CD14-positive monocyte (primary cell): ENCODE results near the gene MYRF. TPM values are rescaled to one million over a fixed set of nuclear protein-coding genes. Genes with fewer than 3 reads are reported as not detected.

ENCODE experiments used
- DNase-seq, 3 donors: peaks; one replicate each; pipeline ENCODE4 v3.0.0-alpha.2; 2011 to 2022
- H2AFZ ChIP-seq: 2 replicates; pipeline ENCODE4 v1.6.0; 2012; ENCODE audit warnings: mild to moderate bottlenecking, low read depth, low read length, inconsistent platforms; ENCODE audit not compliant: insufficient read depth, poor library complexity, severe bottlenecking
- H3K27ac ChIP-seq, 2 donors: 1 replicate in 1 of 2; 2 replicates in 1 of 2; pipeline ENCODE4 v1.5.1; 2012 to 2013; ENCODE audit warnings: low read length in 2 of 2, control low read depth in 1 of 2, inconsistent platforms in 1 of 2, low read depth in 1 of 2, mild to moderate bottlenecking in 1 of 2
- H3K27me3 ChIP-seq, 2 donors: one replicate each; pipeline versions ENCODE4 v1.6.0 to v1.6.1; 2011 to 2013; ENCODE audit warnings: low read length in 2 of 2; ENCODE audit not compliant: control insufficient read depth in 2 of 2, insufficient read depth in 2 of 2
- H3K36me3 ChIP-seq, 2 donors: replicated peaks in 1 of 2; 1 replicate in 1 of 2; 2 replicates in 1 of 2; pipeline versions ENCODE4 v1.5.1 to v1.6.1; 2012 to 2013; ENCODE audit warnings: low read length in 2 of 2, control low read depth in 1 of 2, inconsistent platforms in 1 of 2, mild to moderate bottlenecking in 1 of 2; ENCODE audit not compliant: insufficient read depth in 2 of 2, control insufficient read depth in 1 of 2
- H3K4me1 ChIP-seq, 2 donors: 1 replicate in 1 of 2; 2 replicates in 1 of 2; pipeline versions ENCODE4 v1.5.1 to v1.6.1; 2012 to 2013; ENCODE audit warnings: low read length in 2 of 2, control low read depth in 1 of 2, inconsistent platforms in 1 of 2, mild to moderate bottlenecking in 1 of 2, moderate library complexity in 1 of 2; ENCODE audit not compliant: insufficient read depth in 2 of 2, control insufficient read depth in 1 of 2
- H3K4me2 ChIP-seq: replicated peaks from 2 replicates; pipeline ENCODE3; 2012; ENCODE audit warnings: low read length, moderate library complexity, mild to moderate bottlenecking; ENCODE audit not compliant: poor library complexity, severe bottlenecking; ENCODE audit errors: extremely low read depth
- H3K4me3 ChIP-seq, 3 experiments: fragments of 200-600 bp in 1 of 3; sonication (generic) in 1 of 3; replicated peaks in 1 of 3; 1 replicate in 2 of 3; 2 replicates in 1 of 3; pipeline ENCODE4 v1.5.1; 2011 to 2013; ENCODE audit warnings: low read length in 3 of 3, mild to moderate bottlenecking in 3 of 3, control low read depth in 2 of 3, low read depth in 2 of 3, inconsistent platforms in 1 of 3, moderate library complexity in 1 of 3
- H3K79me2 ChIP-seq: 2 replicates; pipeline ENCODE4 v1.6.0; 2012; ENCODE audit warnings: mild to moderate bottlenecking, control low read depth, inconsistent platforms, low read length, moderate library complexity; ENCODE audit not compliant: insufficient read depth
- H3K9ac ChIP-seq: 2 replicates; pipeline ENCODE4 v1.6.0; 2017; ENCODE audit warnings: low read length, mild to moderate bottlenecking; ENCODE audit not compliant: insufficient read depth, poor library complexity, severe bottlenecking
- H3K9me3 ChIP-seq, 2 donors: replicated peaks in 1 of 2; 1 replicate in 1 of 2; 2 replicates in 1 of 2; pipeline versions ENCODE4 v1.5.1 to v1.6.1; 2012 to 2013; ENCODE audit warnings: low read length in 2 of 2, control low read depth in 1 of 2; ENCODE audit not compliant: control insufficient read depth in 1 of 2, insufficient read depth in 1 of 2
- H4K20me1 ChIP-seq: 2 replicates; pipeline ENCODE4 v1.6.0; 2012; ENCODE audit warnings: mild to moderate bottlenecking, low read length, control low read depth, moderate library complexity; ENCODE audit not compliant: insufficient read depth
- H3K27ac Mint-ChIP-seq, 7 donors: one replicate each; pipeline ENCODE4 v1.8.0; 2020; ENCODE audit warnings: mild to moderate bottlenecking in 7 of 7, mixed read lengths in 7 of 7, moderate library complexity in 6 of 7, inconsistent platforms in 2 of 7
- H3K27me3 Mint-ChIP-seq, 3 donors: one replicate each; pipeline ENCODE4 v1.8.0; 2021 to 2022; ENCODE audit warnings: low read depth in 3 of 3, mild to moderate bottlenecking in 3 of 3, mixed read lengths in 3 of 3, moderate library complexity in 3 of 3, inconsistent platforms in 1 of 3
- H3K36me3 Mint-ChIP-seq, 2 donors: one replicate each; pipeline ENCODE4 v1.8.0; 2020; ENCODE audit warnings: mixed read lengths in 2 of 2, inconsistent platforms in 1 of 2, mild to moderate bottlenecking in 1 of 2
- H3K4me1 Mint-ChIP-seq: one replicate; pipeline ENCODE4 v1.8.0; 2020; ENCODE audit warnings: mild to moderate bottlenecking, mixed read lengths
- H3K4me3 Mint-ChIP-seq, 2 donors: one replicate each; pipeline ENCODE4 v1.8.0; 2020; ENCODE audit warnings: mild to moderate bottlenecking in 2 of 2, mixed read lengths in 2 of 2, moderate library complexity in 1 of 2
- H3K9me3 Mint-ChIP-seq, 7 donors: one replicate each; pipeline ENCODE4 v1.8.0; 2020 to 2022; ENCODE audit warnings: mixed read lengths in 7 of 7, mild to moderate bottlenecking in 6 of 7, moderate library complexity in 6 of 7, inconsistent platforms in 2 of 7
- WGBS: methylation state at CpG from one replicate; pipeline ENCODE4 v1.1.5; 2013; ENCODE audit warnings: missing lambda C conversion rate; ENCODE audit not compliant: insufficient coverage; 5-methylcytosine and 5-hydroxymethylcytosine counted together
- intact Hi-C, 2 donors: fragments of 100-400 bp; cut with micrococcal nuclease; formaldehyde crosslinking; loops; one replicate each; pipeline versions ENCODE4 v1.15.0 to v1.15.1; 2023
- polyA plus RNA-seq, 3 donors: library from polyadenylated mRNA; depleted of rRNA in 1 of 3; unstranded in 2 of 3; stranded (reverse) in 1 of 3; fragments of 300-500 nt in 2 of 3; fragments of >200 nt in 1 of 3; fragmentation: Illumina TruSeq in 2 of 3; gene quantifications; 1 replicate in 2 of 3; 2 replicates in 1 of 3; pipeline ENCODE4 v1.2.3, GENCODE V29; 2012 to 2021
- TF ChIP-seq, protein P1 (sequence below): fragments of 200-600 bp; IDR thresholded peaks from one replicate; pipeline ENCODE4 v1.8.0; 2022; ENCODE audit warnings: antibody characterized with exemption, mild to moderate bottlenecking

Gene MYRF
- polyA plus RNA-seq, 3 donors: 0.18 to 0.19 TPM; not detected in 1

DNA sequence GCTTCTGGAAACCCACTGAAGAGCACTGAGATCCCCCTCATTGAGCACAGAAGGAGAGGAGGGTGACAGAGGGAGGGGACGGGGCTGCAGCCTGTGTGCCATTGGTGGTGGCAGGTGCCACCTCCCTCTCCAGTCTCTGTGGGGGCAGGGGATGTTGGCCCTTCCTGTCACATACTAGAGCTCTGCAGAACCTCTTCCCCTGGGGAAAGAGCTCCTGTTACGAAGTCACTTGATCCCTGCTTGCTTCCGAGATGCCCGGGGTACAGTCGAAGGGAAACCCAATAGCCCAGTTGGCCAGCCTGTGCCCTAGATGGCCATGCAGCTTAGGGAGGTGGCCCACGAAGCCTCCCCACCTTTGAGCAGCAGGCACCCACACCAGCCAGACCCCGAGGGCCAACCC lies 42.9 kb upstream of the MYRF start:
- peaks cover 12 to 20% of the 10 kb centered on the region in 2 donors for H3K4me1 ChIP-seq
- no peaks in the 10 kb centered on the region for H4K20me1 ChIP-seq
- H3K27ac Mint-ChIP-seq: no peak overlapping the region
- H3K36me3 Mint-ChIP-seq: peaks cover 2 to 8% of the 10 kb centered on the region in 2 donors
- DNase-seq: no peak
- H3K36me3 ChIP-seq: no peaks in the 10 kb centered on the region
- TF ChIP-seq, protein P1, sequence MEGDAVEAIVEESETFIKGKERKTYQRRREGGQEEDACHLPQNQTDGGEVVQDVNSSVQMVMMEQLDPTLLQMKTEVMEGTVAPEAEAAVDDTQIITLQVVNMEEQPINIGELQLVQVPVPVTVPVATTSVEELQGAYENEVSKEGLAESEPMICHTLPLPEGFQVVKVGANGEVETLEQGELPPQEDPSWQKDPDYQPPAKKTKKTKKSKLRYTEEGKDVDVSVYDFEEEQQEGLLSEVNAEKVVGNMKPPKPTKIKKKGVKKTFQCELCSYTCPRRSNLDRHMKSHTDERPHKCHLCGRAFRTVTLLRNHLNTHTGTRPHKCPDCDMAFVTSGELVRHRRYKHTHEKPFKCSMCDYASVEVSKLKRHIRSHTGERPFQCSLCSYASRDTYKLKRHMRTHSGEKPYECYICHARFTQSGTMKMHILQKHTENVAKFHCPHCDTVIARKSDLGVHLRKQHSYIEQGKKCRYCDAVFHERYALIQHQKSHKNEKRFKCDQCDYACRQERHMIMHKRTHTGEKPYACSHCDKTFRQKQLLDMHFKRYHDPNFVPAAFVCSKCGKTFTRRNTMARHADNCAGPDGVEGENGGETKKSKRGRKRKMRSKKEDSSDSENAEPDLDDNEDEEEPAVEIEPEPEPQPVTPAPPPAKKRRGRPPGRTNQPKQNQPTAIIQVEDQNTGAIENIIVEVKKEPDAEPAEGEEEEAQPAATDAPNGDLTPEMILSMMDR: no peak
- no peaks in the 10 kb centered on the region for H3K9me3 ChIP-seq
- H3K9me3 Mint-ChIP-seq: no peaks in the 10 kb centered on the region
- 95% methylated on average over 4 of the region's 7 CpGs for WGBS
- no peaks in the 10 kb centered on the region for H3K79me2 ChIP-seq
- no peaks in the 10 kb centered on the region for H3K27me3 ChIP-seq
- no peak overlapping the region for H3K9ac ChIP-seq
- H2AFZ ChIP-seq: no peak overlapping the region
- H3K4me3 ChIP-seq: no peak overlapping the region
- no peak overlapping the region for H3K27ac ChIP-seq
- peaks cover 0 to 3% (median 0%) of the 10 kb centered on the region in 3 donors for H3K27me3 Mint-ChIP-seq
- H3K4me3 Mint-ChIP-seq: no peak overlapping the region
- H3K4me1 Mint-ChIP-seq: peaks cover 19% of the 10 kb centered on the region
- intact Hi-C loops: no loop called here
- H3K4me2 ChIP-seq: no peak overlapping the region

DNA sequence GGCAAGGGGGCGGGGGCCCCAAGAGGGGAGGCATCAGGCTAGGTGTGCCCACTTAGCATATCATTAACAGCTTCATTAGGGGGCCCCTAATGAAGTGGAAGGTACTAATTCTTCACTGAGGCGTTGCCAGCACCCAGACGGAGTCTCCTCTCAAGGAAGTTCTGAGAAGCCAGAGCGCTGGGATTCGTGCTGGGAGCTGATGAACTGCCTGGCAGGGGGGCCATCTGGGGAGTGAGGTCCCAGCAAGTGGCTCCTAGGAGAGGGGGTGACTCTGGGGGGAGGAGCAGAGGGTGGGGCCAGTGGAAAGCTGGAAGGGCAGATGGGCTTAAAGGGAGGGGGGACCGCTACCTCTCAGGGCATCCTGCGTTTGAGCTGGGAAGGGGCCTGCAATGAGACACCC lies 42.4 kb upstream of the MYRF start:
- Mint-ChIP-seq H3K27me3 (peaks cover 0 to 3% (median 0%) of the 10 kb centered on the region in 3 donors), H3K27ac (no peak overlapping the region), H3K36me3 (peaks cover 2 to 7% of the 10 kb centered on the region in 2 donors), H3K4me1 (peaks cover 23% of the 10 kb centered on the region), H3K4me3 (no peak overlapping the region), H3K9me3 (no peaks in the 10 kb centered on the region)
- H3K4me2 ChIP-seq: no peak overlapping the region
- H3K4me3 ChIP-seq: no peak overlapping the region
- H3K27me3 ChIP-seq: no peaks in the 10 kb centered on the region
- H4K20me1 ChIP-seq: no peaks in the 10 kb centered on the region
- no peak for DNase-seq
- H3K36me3 ChIP-seq: no peaks in the 10 kb centered on the region
- H3K27ac ChIP-seq: no peak overlapping the region
- no peaks in the 10 kb centered on the region for H3K79me2 ChIP-seq
- intact Hi-C loops: no loop called here
- H3K9me3 ChIP-seq: no peaks in the 10 kb centered on the region
- 97% methylated on average over 4 of the region's 7 CpGs for WGBS
- TF ChIP-seq, protein P1: no peak
- H3K9ac ChIP-seq: no peak overlapping the region
- no peak overlapping the region for H2AFZ ChIP-seq
- H3K4me1 ChIP-seq: peaks cover 15 to 25% of the 10 kb centered on the region in 2 donors
